Keratinocyte (primary cell): ENCODE data around the gene WDR17. TPM values are rescaled to one million over a fixed set of nuclear protein-coding genes. Genes with fewer than 3 reads are reported as not detected.

Experiments used
- DNase-seq: peaks from one replicate; pipeline ENCODE4 v3.0.0-alpha.2; 2011; ENCODE audit warnings: low read depth, missing footprints, low spot score
- FAIRE-seq: peaks from 2 replicates; lab custom pipeline; 2011; peaks lifted over from hg19 to GRCh38; lab: Jason Lieb, UNC
- H2AFZ ChIP-seq: 2 replicates; pipeline ENCODE4 v1.6.0; 2012; ENCODE audit warnings: low read length, control low read depth, inconsistent platforms; ENCODE audit not compliant: control insufficient read depth
- H3K27ac ChIP-seq: 2 replicates; pipeline ENCODE4 v1.5.1; 2011; ENCODE audit warnings: low read length; ENCODE audit not compliant: control insufficient read depth, insufficient read depth
- H3K27me3 ChIP-seq: 3 replicates; pipeline ENCODE4 v1.6.0; 2011; ENCODE audit warnings: low read length; ENCODE audit not compliant: control insufficient read depth, insufficient read depth; ENCODE audit errors: extremely low read depth
- H3K36me3 ChIP-seq, 2 experiments: 2 replicates in 1 of 2; 3 replicates in 1 of 2; pipeline ENCODE4 v1.5.1; 2011; ENCODE audit warnings: low read length in 2 of 2, mild to moderate bottlenecking in 1 of 2; ENCODE audit not compliant: control insufficient read depth in 2 of 2, insufficient read depth in 2 of 2; ENCODE audit errors: extremely low read depth in 1 of 2
- H3K4me1 ChIP-seq: 3 replicates; pipeline ENCODE4 v1.5.1; 2011; ENCODE audit warnings: low read length; ENCODE audit not compliant: control insufficient read depth, insufficient read depth; ENCODE audit errors: extremely low read depth
- H3K4me2 ChIP-seq: 3 replicates; pipeline ENCODE4 v1.6.0; 2011; ENCODE audit warnings: low read depth, low read length; ENCODE audit not compliant: control insufficient read depth, insufficient read depth; ENCODE audit errors: extremely low read depth
- H3K4me3 ChIP-seq, 3 experiments: fragments of 200-600 bp in 1 of 3; sonication (generic) in 1 of 3; 2 replicates in 2 of 3; 3 replicates in 1 of 3; pipeline ENCODE4 v1.5.1; 2011 to 2016; ENCODE audit warnings: low read length in 3 of 3, mild to moderate bottlenecking in 3 of 3, control low read depth in 2 of 3, inconsistent platforms in 1 of 3, low read depth in 1 of 3, mixed read lengths in 1 of 3, mixed run types in 1 of 3, moderate library complexity in 1 of 3; ENCODE audit not compliant: control insufficient read depth in 2 of 3, insufficient read depth in 2 of 3; ENCODE audit errors: extremely low read depth in 1 of 3
- H3K79me2 ChIP-seq: 2 replicates; pipeline ENCODE4 v1.6.0; 2012; ENCODE audit warnings: low read length; ENCODE audit not compliant: control insufficient read depth, insufficient read depth
- H3K9ac ChIP-seq: 3 replicates; pipeline ENCODE4 v1.6.0; 2011; ENCODE audit warnings: low read length; ENCODE audit not compliant: control insufficient read depth, insufficient read depth; ENCODE audit errors: extremely low read depth
- H3K9me1 ChIP-seq: 3 replicates; pipeline ENCODE4 v1.6.0; 2011; ENCODE audit warnings: low read length; ENCODE audit not compliant: control insufficient read depth, insufficient read depth; ENCODE audit errors: extremely low read depth
- H3K9me3 ChIP-seq: 2 replicates; pipeline ENCODE4 v1.5.1; 2012; ENCODE audit warnings: low read depth, low read length; ENCODE audit not compliant: control insufficient read depth
- H4K20me1 ChIP-seq: 3 replicates; pipeline ENCODE4 v1.6.0; 2011; ENCODE audit warnings: low read length; ENCODE audit not compliant: control insufficient read depth, insufficient read depth; ENCODE audit errors: extremely low read depth
- EZH2 ChIP-seq: IDR thresholded peaks from one replicate; pipeline ENCODE4 v1.6.1; 2012; ENCODE audit warnings: inconsistent platforms, mild to moderate bottlenecking, low read length, moderate library complexity
- dilution Hi-C: fragments of 300-500 bp; cut with MboI; formaldehyde crosslinking; loops from one replicate; pipeline ENCODE4 v1.7.0; 2020; ENCODE audit warnings: low sequenced_read_pairs; ENCODE audit not compliant: extremely low pct_ligation_motif_present
- polyA plus RNA-seq, 5 experiments: library from polyadenylated mRNA; depleted of rRNA in 3 of 5; stranded (reverse) in 3 of 5; stranded (forward) in 1 of 5; unstranded in 1 of 5; fragments of >200 nt; gene quantifications; 1 replicate in 1 of 5; 2 replicates in 3 of 5; 3 replicates in 1 of 5; pipeline versions ENCODE4 v1.2.1 to v1.2.3, GENCODE V29; 2011 to 2012; ENCODE audit warnings: missing spikeins in 2 of 5, low read depth in 1 of 5, low replicate concordance in 1 of 5
- TF ChIP-seq, protein P1 (sequence below), 3 experiments: IDR thresholded peaks in 1 of 3; conservative IDR thresholded peaks in 1 of 3; optimal IDR thresholded peaks in 1 of 3; 2 replicates in 2 of 3; 3 replicates in 1 of 3; pipeline versions ENCODE3 to v1.5.1; 2011; ENCODE audit warnings: low read length in 3 of 3, mild to moderate bottlenecking in 3 of 3, moderate library complexity in 2 of 3, control low read depth in 1 of 3, inconsistent platforms in 1 of 3; ENCODE audit not compliant: insufficient read depth in 2 of 3; ENCODE audit errors: extremely low read depth in 1 of 3

WDR17 gene
- polyA plus RNA-seq, 1 donor (not counting 4 experiments of a cell fraction or from before 2014, with no cell fraction given): 1.1 TPM

DNA sequence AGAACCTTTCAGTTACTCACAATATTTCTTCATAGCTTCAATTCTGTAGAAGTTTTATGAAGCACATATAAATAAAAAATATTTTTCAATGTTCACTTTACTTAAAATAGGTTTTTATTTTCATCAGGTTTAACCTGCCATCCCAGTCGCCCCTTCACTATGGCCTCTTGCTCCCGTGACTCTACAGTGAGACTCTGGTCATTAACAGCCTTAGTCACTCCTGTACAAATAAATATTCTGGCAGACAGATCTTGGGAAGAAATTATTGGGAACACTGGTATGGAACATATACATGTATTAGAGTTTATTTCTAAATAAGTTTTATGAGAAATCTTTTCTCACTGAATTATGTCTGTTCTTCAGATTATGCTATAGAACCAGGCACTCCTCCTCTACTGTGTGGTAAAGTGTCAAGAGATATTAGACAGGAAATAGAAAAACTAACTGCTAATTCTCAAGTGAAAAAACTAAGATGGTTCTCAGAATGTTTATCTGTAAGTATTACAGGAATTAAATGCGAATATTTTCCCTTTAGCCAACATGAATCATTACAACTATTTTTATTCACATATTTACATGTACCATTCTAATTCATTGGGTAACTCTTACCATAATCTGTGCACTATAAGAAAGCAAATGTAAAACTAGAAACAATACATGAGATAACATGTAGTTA is 84.2 kb downstream of the WDR17 start:
- Histone ChIP-seq H4K20me1 (no peaks in the 10 kb centered on the region), H3K36me3 (no peaks in the 10 kb centered on the region), H3K4me3 (no peak overlapping the region), H3K9me3 (no peaks in the 10 kb centered on the region), H3K27ac (no peak overlapping the region), H2AFZ (no peak overlapping the region), H3K27me3 (no peaks in the 10 kb centered on the region), H3K9me1 (no peaks in the 10 kb centered on the region), H3K4me1 (no peaks in the 10 kb centered on the region), H3K9ac (no peak overlapping the region), H3K79me2 (no peaks in the 10 kb centered on the region), H3K4me2 (no peak overlapping the region)
- TF ChIP-seq, protein P1, sequence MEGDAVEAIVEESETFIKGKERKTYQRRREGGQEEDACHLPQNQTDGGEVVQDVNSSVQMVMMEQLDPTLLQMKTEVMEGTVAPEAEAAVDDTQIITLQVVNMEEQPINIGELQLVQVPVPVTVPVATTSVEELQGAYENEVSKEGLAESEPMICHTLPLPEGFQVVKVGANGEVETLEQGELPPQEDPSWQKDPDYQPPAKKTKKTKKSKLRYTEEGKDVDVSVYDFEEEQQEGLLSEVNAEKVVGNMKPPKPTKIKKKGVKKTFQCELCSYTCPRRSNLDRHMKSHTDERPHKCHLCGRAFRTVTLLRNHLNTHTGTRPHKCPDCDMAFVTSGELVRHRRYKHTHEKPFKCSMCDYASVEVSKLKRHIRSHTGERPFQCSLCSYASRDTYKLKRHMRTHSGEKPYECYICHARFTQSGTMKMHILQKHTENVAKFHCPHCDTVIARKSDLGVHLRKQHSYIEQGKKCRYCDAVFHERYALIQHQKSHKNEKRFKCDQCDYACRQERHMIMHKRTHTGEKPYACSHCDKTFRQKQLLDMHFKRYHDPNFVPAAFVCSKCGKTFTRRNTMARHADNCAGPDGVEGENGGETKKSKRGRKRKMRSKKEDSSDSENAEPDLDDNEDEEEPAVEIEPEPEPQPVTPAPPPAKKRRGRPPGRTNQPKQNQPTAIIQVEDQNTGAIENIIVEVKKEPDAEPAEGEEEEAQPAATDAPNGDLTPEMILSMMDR (optimal IDR thresholded peaks at IDR 0.05 in 1 of 3, IDR thresholded peaks at IDR 0.05 in 1 of 3, conservative IDR thresholded peaks at IDR 0.05 in 1 of 3; ENCODE audit: extremely low read depth in 1 of 3, insufficient read depth in 2 of 3, low read length in 3 of 3): no peak
- TF ChIP-seq EZH2: no peak
- FAIRE-seq (no peak), DNase-seq (no peak)
- dilution Hi-C loops: no loop called here

DNA sequence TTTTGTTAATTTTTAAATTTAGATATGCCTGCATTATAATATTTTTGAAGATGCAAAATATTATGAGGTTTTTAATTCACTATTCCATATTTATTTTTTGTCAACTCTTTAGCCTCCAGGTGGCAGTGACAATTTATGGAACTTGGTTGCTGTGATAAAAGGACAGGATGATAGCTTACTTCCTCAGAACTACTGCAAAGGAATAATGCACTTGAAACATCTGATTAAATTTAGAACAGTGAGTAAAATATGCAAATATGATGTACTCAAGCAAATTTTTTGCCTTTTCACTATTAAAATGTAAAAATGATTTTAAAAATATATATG is 84.7 kb downstream of the WDR17 start:
- H3K9ac ChIP-seq: no peak overlapping the region
- H3K4me3 ChIP-seq: no peak overlapping the region
- no peaks in the 10 kb centered on the region for H3K79me2 ChIP-seq
- no peaks in the 10 kb centered on the region for H3K27me3 ChIP-seq
- TF ChIP-seq, protein P1 (optimal IDR thresholded peaks at IDR 0.05 in 1 of 3, IDR thresholded peaks at IDR 0.05 in 1 of 3, conservative IDR thresholded peaks at IDR 0.05 in 1 of 3; ENCODE audit: extremely low read depth in 1 of 3, insufficient read depth in 2 of 3, low read length in 3 of 3): no peak
- TF ChIP-seq EZH2: no peak
- DNase-seq (no peak), FAIRE-seq (no peak)
- H3K27ac ChIP-seq: no peak overlapping the region
- H4K20me1 ChIP-seq: no peaks in the 10 kb centered on the region
- H3K36me3 ChIP-seq: no peaks in the 10 kb centered on the region
- dilution Hi-C loops: no loop called here
- no peaks in the 10 kb centered on the region for H3K4me1 ChIP-seq
- H3K9me1 ChIP-seq: no peaks in the 10 kb centered on the region
- H2AFZ ChIP-seq: no peak overlapping the region
- H3K9me3 ChIP-seq: no peaks in the 10 kb centered on the region
- no peak overlapping the region for H3K4me2 ChIP-seq
